Aorta (tissue), 5 donors: Measurements from ENCODE around the gene DNAJC15. TPM values are rescaled to one million over a fixed set of nuclear protein-coding genes. Genes with fewer than 3 reads are reported as not detected.

Experiments
- ATAC-seq: fragments of 200-7000 bp; cut with Tn5 transposase; one replicate; pipeline ENCODE4 v1.9.1; 2022; ENCODE audit warnings: moderate library complexity; ENCODE audit not compliant: low FRiP score
- DNase-seq, 2 donors: peaks; one replicate each; pipeline ENCODE4 v3.0.0-alpha.2; 2020
- H3K27ac ChIP-seq, 2 donors: one replicate each; pipeline ENCODE4 v1.5.1; 2013; ENCODE audit warnings: low read length in 2 of 2, mild to moderate bottlenecking in 2 of 2, moderate library complexity in 2 of 2, control low read depth in 1 of 2, inconsistent platforms in 1 of 2, low read depth in 1 of 2
- H3K27me3 ChIP-seq, 2 donors: one replicate each; pipeline ENCODE4 v1.6.1; 2013; ENCODE audit warnings: control low read depth in 1 of 2, low read length in 1 of 2, mild to moderate bottlenecking in 1 of 2, moderate library complexity in 1 of 2; ENCODE audit not compliant: insufficient read depth in 2 of 2, control insufficient read depth in 1 of 2
- H3K36me3 ChIP-seq, 2 donors: one replicate each; pipeline ENCODE4 v1.6.1; 2013; ENCODE audit warnings: control low read depth in 1 of 2, low read length in 1 of 2, mild to moderate bottlenecking in 1 of 2; ENCODE audit not compliant: insufficient read depth in 2 of 2, control insufficient read depth in 1 of 2
- H3K4me1 ChIP-seq, 2 donors: one replicate each; pipeline ENCODE4 v1.6.1; 2013; ENCODE audit warnings: low read length in 2 of 2, control low read depth in 1 of 2, mild to moderate bottlenecking in 1 of 2, moderate library complexity in 1 of 2; ENCODE audit not compliant: insufficient read depth in 2 of 2, control insufficient read depth in 1 of 2
- H3K4me3 ChIP-seq, 2 donors: one replicate each; pipeline ENCODE4 v1.5.1; 2013; ENCODE audit warnings: low read length in 2 of 2, control low read depth in 1 of 2, mild to moderate bottlenecking in 1 of 2
- H3K9me3 ChIP-seq: one replicate; pipeline ENCODE4 v1.6.1; 2013; ENCODE audit warnings: mild to moderate bottlenecking, low read length; ENCODE audit not compliant: control insufficient read depth
- WGBS, 2 donors: extraction: QIAGEN DNeasy Blood & Tissue Kit; methylation state at CpG; one replicate each; pipeline ENCODE4 v1.1.7; 2013; 5-methylcytosine and 5-hydroxymethylcytosine counted together
- intact Hi-C, 2 donors: fragments of 100-400 bp; cut with DNase I; formaldehyde crosslinking; loops; one replicate each; pipeline versions ENCODE4 v1.14.2 to v1.15.0; 2022
- polyA plus RNA-seq, 2 donors: library from polyadenylated mRNA; stranded (reverse); fragments of 200-250 nt; gene quantifications; one replicate each; pipeline ENCODE4 v1.2.3, GENCODE V29; 2013
- total RNA-seq, 2 donors: library from RNA; stranded (reverse); fragmentation: NEBNext Ultra II Directional; extraction: Animal tissue kit (Norgen Biotek cat#: 25700); gene quantifications; one replicate each; pipeline ENCODE4 v1.2.1, GENCODE V29; 2021
- donor health status: healthy with polysubstance abuse.
- donor health status: Bipolar disorder and iron deficiency.
- donor health status: DM: no; HTN: no; CAD: no.
- donor health status: DM: no; HTN: no; CAD: no.
- donor health status: DM: yes; HTN: yes; CAD: no.

DNAJC15 gene
- total and polyA plus RNA-seq, 4 donors: 7.4 to 19.4 (median 12.1) TPM

DNA sequence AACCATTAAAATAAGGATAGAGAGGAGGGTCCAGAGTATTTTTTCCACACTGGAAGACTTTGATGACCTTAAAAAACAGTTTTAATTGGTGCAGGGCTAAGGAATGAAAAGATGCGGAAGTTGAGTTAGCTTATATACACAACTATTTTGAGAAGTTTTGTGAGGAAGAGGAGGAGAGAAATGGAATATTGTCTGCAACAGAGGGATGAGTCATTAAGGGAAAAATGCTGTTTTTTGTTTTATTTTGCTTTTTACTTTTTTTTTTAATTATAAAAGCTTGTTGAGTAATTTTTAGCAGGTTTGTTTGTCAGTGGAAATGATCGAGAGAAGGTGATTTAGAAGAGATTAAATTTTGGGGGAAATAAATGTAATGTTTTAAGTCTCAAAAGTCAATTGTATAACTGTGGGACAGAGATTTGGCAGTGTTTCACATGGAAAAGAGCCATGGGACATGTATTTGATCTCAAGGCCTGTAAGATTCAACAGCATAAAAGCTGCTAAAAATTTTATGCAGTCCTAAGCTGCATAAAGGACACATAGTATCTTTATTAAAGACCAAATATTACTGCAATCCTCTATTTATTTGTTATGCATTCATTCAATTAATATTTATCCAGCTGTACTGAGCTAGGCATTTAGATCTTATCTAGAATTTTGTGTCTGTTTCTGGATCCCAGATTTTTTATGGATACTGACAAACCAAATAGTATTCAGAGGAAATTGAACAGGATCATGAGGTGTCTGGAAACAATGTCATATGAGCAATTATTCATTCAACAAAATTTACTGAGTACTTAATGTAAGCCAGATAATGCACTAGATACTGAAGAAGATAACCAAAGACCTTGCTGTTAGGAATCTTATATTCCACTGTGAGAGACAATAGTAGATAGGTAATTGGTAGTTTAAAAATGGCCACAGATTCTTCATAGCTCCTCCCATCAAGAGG lies 72.7 kb downstream of the DNAJC15 start:
- no peak overlapping the region for H3K27ac ChIP-seq

DNA sequence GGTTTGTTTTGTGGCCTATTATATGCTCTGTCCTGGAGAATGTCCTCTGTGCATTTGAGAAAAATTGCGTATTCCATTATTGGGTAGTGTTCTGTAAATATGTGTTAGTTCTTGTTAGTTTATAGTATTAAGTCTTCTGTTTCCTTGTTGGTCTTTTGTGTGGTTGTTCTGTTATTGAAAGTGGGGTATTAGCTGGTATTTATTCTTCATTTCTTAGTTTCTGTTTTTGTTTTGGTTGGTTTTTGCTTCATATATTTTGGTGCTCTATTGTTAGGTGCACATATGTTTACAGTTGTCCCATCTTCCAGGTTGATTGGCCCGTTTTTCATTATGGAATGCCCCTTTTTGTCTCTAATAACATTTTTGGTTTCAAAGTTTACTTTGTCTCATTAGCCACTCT lies 77.3 kb downstream of the DNAJC15 start:
- DNase-seq: no peak
- ATAC-seq: no peak
- intact Hi-C loops: no loop called here
- Histone ChIP-seq H3K4me1 (peaks cover 0 to 6% of the 10 kb centered on the region in 2 donors), H3K9me3 (no peaks in the 10 kb centered on the region), H3K4me3 (no peak overlapping the region), H3K27ac (no peak overlapping the region), H3K36me3 (no peaks in the 10 kb centered on the region), H3K27me3 (no peaks in the 10 kb centered on the region)
- WGBS, 2 donors: 95 to 96% methylated on average over 2 of the region's 2 CpGs

More for the DNA sequence above, 72.7 kb downstream of the DNAJC15 start:
- peaks cover 2 to 5% of the 10 kb centered on the region in 2 donors for H3K4me1 ChIP-seq
- ATAC-seq (no peak), DNase-seq (no peak)
- H3K36me3 ChIP-seq: no peaks in the 10 kb centered on the region
- H3K4me3 ChIP-seq: no peak overlapping the region
- H3K27me3 ChIP-seq: no peaks in the 10 kb centered on the region
- H3K9me3 ChIP-seq: no peaks in the 10 kb centered on the region
- intact Hi-C loops: no loop called here
- 44 to 56% methylated on average over 2 of the region's 2 CpGs for WGBS, 2 donors

DNA sequence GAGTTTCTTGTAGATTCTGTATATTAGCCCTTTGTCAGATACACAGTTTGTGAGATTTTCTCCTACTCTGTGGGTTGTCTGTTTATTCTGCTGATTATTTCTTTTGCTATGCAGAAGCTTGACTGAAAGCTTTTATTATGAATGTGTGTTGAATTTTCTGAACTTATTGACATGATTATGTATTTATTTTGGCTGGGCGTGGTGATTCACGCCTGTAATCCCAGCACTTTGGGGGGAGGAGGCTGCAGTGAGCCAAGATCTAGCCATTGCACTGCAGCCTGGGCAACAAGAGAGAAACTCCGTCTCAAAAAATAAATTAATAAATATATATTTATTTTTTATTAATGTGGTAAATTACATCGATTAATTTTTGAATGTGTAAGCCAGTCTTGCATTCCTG lies 78.9 kb downstream of the DNAJC15 start:
- no peak overlapping the region for H3K4me3 ChIP-seq
- peaks cover 0 to 6% of the 10 kb centered on the region in 2 donors for H3K4me1 ChIP-seq
- H3K27ac ChIP-seq: no peak overlapping the region
- intact Hi-C loops: no loop called here
- H3K36me3 ChIP-seq: no peaks in the 10 kb centered on the region
- ATAC-seq (no peak), DNase-seq (no peak)
- H3K9me3 ChIP-seq: no peaks in the 10 kb centered on the region
- WGBS, 2 donors: 78% methylated on average over 4 of the region's 4 CpGs
- H3K27me3 ChIP-seq: no peaks in the 10 kb centered on the region

DNA sequence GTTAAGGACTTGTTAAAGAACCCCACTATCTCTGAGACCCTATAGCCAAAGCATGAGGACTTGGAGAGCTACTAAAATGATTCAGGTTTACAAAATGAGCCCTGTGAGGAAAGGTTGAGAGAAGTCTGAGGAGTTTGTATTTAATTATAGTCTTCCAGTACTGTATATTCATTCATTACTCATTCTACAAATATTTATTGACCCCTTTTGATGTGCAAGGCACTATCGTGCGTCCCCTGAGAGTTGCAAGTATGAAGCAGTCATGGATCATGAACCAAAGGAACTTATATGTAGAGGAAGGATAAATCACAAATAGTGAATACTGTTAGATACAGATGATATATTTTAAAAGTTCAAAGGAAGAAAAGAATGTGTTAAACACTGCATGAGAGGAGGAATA lies 84.4 kb downstream of the DNAJC15 start:
- no peak for ATAC-seq

DNA sequence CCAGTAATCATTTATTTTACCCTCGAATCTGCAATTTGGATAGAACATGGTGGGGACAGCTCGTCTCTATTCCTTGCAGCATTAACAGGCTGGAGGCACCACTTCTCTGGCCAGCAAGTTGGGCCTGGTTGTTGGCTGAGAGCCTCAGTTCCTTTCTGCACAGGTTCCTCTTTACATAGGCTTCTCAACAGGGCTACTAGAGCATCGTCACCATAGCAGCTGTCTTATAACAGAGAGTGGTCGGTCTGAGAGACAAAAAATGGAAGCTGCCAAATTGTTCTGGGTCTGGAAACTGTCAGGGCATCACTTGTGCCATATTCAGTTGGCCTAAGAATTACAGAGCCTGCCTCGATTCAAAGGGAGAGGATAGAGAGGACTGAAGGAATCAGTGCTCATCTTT lies 86.7 kb downstream of the DNAJC15 start:
- ATAC-seq (no peak), DNase-seq (no peak)
- no peaks in the 10 kb centered on the region for H3K27me3 ChIP-seq
- no peaks in the 10 kb centered on the region for H3K4me1 ChIP-seq
- H3K27ac ChIP-seq: no peak overlapping the region
- 81 to 82% methylated on average over 5 of the region's 5 CpGs for WGBS, 2 donors
- H3K36me3 ChIP-seq: no peaks in the 10 kb centered on the region
- H3K4me3 ChIP-seq: no peak overlapping the region
- intact Hi-C loops: no loop called here
- no peaks in the 10 kb centered on the region for H3K9me3 ChIP-seq

More for the DNA sequence above, 84.4 kb downstream of the DNAJC15 start:
- 74 to 75% methylated on average over 2 of the region's 2 CpGs for WGBS, 2 donors
- Histone ChIP-seq H3K36me3 (no peaks in the 10 kb centered on the region), H3K4me1 (peaks cover 0 to 6% of the 10 kb centered on the region in 2 donors), H3K9me3 (no peaks in the 10 kb centered on the region), H3K27me3 (no peaks in the 10 kb centered on the region), H3K27ac (no peak overlapping the region), H3K4me3 (no peak overlapping the region)
- DNase-seq: no peak
- intact Hi-C loops: no loop called here

DNA sequence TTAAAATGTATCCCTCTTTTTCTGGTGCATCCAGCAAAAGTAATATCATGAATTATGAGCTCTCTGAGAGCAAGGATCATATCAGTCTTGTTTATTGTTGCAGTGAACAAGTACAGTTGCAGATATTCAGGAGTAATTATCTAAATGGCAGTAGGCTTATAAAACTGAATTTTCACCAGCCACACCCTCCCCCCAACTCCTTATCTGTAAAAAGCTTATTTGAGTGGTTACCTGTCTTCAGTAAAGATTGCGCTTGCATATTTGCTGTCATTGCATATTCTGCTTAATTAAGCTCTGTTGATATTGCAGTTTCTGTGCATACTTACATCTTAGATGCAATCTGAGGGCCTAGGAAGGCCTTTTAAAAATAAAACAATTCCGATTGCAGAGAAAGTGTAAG lies 87.3 kb downstream of the DNAJC15 start:
- no peaks in the 10 kb centered on the region for H3K9me3 ChIP-seq
- no peak for DNase-seq
- no peaks in the 10 kb centered on the region for H3K36me3 ChIP-seq
- no peak for ATAC-seq
- H3K27ac ChIP-seq: no peak overlapping the region
- no peak overlapping the region for H3K4me3 ChIP-seq
- H3K27me3 ChIP-seq: no peaks in the 10 kb centered on the region
- 88 to 91% methylated on average over 2 of the region's 2 CpGs for WGBS, 2 donors
- H3K4me1 ChIP-seq: no peaks in the 10 kb centered on the region
- intact Hi-C loops: no loop called here

DNA sequence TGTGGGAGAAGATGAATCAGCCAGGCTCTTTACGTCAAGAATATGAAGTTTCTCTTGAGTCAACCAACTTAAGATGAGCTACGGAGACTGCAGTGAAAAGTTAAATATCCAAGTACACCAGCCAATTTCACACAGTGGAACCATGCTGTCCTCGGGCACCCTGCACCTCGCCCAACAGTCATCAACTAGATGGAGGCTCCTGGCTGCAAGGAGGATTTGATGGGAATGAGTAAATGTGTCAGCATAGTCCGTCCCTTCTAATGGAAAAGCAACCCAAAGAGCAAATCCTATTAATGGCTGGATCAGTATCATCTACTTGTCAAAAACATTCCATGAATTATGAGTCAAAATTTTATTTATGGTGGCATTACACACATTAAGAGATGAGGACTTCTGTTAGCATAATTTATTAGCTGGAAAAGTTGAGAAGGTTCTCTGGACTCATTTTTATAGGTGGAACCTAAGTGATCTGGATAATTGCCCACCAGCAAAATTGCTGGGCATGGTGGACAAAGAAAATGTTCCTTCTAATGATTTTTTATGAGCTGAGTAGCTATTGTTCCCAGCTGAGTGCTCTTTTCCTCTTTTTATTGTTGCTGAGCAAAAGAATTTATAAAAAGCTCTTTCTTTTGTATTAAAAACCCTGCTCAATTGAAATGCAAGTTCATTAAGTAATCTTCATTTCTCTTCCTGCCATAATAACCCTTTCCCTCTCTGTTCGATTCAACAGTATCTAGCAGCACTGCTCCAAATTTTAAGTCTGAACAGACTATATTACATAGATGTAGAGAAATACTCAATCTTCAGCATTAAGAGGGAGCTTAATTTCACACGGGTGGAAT lies 88.4 kb downstream of the DNAJC15 start:
- no peaks in the 10 kb centered on the region for H3K9me3 ChIP-seq
- H3K4me1 ChIP-seq: no peaks in the 10 kb centered on the region
- no peaks in the 10 kb centered on the region for H3K27me3 ChIP-seq
- ATAC-seq: no peak
- H3K27ac ChIP-seq: no peak overlapping the region
- DNase-seq: no peak
- H3K4me3 ChIP-seq: no peak overlapping the region
- intact Hi-C loops: no loop called here
- 89 to 91% methylated on average over 7 of the region's 7 CpGs for WGBS, 2 donors
- no peaks in the 10 kb centered on the region for H3K36me3 ChIP-seq

DNA sequence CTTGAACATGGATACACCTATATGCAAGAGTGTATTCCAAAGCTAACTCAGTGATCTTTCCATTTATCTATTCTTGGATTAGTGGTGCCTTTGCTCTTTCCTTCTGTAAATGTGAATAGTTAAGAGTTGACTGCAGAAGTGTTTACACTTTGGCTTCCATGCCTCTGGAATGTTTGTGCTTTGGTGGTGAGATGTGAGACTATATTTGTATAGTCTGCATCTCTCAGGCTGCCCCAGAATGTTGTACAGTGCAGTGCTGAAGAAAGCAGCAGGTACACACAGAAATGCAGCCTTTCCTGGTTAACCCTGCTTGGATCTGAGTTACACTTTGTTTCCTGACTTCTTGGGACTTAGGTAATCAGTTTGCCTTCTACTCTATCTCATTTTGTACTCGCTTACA lies 90.2 kb downstream of the DNAJC15 start:
- ATAC-seq (no peak), DNase-seq (no peak)
- Histone ChIP-seq H3K36me3 (no peaks in the 10 kb centered on the region), H3K27ac (no peak overlapping the region), H3K4me1 (no peaks in the 10 kb centered on the region), H3K27me3 (no peaks in the 10 kb centered on the region), H3K4me3 (no peak overlapping the region), H3K9me3 (no peaks in the 10 kb centered on the region)
- WGBS, 2 donors: 72 to 74% methylated on average over 1 of the region's 1 CpG
- intact Hi-C loops: no loop called here
